CD4-positive, alpha-beta T cell treated with Interleukin-15 for 4 hours (primary cell): ENCODE results near the gene FEM1C.

Experiments used
- DNase-seq: peaks from one replicate; pipeline ENCODE4 v3.0.0-alpha.2; 2020; ENCODE audit warnings: low spot score

Gene FEM1C

DNA sequence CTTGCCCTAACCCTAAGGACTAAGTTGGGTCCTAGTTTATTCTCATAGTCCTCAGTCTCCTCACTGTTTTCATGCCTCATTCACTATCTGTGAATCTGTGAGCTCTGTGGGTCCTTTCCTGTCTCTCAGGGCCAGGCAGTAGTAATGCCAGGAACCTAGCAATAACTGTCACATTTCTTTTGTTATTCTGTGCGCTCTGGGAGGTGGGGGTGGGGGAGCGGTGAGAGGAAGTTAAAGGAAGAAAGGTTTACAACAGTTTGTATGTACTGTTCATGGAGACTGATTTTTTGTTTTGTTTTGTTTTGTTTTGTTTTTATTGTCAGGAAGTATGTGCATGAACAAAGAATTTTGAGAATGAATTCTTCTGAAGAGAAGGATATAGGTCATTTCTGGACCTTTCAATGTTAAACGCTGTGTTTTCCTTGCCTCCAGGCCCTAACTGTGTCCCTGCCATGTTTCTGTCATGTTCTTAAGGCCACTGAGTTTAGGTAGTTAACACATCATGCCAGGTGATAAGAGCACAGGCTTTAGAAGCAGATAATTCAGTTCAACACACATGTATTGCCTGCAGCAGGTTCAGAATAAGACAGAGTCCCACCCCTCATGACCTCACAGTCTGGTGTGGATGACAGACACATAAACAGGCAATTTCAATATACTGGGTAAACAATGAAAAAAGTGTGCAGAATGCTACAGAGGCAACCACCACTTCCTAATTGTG is 13.3 kb upstream of the FEM1C start:
- no peak for DNase-seq

DNA sequence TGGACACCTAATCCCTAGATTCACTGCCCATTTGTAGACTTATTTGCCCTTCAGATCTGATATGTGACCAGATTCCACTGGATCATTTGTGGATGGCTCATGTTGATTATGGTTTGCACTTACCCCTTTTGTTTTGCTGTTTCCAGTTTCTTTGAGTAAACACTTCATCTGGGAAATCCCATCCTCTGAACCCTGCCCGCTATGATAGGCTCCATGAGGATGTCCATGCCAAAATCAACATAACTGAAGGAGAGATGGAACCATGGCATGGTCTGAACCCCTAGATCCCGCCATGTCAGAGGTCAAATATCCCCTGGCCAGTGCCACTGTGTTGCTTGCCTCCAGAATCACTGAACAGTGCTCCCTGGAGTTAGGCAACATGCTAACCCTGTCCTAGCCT is 11.7 kb upstream of the FEM1C start:
- DNase-seq = no peak

DNA sequence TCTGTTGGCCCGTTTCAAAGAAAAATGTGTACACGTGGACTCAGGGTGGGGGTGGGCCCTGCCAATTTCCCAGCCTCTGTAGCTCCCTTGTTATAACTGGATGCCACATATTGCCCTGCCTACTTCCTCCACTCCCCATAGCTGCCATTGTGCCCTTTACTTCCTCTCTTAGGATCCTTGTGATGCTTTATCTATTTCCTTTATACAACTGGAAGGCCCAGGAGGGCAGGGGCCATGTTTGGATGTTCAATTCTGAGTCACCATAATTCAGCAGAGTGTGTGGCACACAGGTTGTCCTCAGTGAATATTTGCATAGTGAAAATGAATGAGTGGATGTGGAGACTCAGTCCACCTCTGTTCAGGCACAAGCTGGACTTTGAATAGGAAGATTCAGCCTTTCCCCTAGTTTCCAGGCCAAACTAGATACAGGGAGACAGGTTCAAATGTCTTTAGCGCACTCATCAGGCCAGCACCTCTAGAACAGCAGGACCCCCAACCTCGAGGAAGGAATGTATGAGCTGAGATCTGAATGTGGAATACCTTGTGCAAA is 10.6 kb upstream of the FEM1C start:
- no peak for DNase-seq

DNA sequence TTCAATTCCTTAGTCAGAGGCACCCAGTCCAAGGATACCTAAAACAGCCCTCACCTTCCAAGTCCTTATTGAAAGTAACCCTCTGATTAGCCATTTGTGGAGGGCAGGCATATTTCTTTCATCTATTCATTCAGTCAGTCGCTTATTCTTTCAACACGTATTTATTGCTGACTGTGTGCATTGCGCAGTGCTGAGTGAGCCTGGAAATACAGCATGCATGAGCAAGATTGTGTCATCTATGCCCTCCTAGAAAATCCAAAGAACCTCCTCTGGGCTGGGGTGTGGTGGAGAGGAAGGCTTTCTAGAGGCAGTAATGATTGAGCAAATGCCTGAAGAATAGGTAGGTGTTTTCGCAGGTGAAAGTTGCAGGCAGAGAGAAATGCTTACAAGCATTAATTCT is 8.5 kb upstream of the FEM1C start:
- DNase-seq = no peak

DNA sequence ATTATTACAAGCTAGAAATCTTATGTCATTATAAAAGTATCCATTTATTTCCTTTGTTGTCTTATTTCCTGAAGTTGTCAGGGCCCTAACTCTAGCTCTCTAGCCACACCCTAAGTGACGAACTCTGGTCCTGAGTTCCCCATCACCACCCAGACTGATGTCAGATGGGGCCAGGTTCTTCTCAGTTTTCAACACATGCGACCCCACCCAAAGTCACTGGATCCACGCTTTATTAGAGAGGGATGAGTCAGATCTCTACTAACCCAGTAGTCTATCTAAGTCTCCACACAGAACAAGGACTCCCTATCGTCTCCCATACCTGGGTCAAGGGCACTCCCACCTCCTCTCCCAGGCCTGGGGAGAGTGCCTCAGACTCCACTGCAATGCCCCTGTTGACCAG is 6.8 kb upstream of the FEM1C start:
- peak; percentile 3 for DNase-seq

DNA sequence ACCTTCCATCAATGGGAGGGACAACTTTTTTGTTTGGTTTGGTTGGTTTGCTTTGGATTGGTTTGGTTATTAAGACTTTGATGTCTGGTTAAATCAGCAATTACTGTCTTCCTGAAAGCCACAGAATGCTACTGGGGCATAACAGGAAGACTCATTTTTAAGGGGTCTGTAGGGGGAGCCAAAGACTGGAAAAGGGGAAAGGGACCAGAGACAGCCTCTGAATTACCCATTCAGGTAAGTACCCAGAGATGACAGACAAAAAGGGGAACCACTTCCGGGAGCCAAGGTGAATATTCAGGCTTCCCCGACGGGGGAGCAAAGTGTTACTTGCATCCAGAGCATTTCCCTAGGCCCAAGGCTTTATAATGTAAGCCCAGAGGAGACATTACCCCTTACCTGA is 4.6 kb upstream of the FEM1C start:
- DNase-seq = peak; percentile 7

DNA sequence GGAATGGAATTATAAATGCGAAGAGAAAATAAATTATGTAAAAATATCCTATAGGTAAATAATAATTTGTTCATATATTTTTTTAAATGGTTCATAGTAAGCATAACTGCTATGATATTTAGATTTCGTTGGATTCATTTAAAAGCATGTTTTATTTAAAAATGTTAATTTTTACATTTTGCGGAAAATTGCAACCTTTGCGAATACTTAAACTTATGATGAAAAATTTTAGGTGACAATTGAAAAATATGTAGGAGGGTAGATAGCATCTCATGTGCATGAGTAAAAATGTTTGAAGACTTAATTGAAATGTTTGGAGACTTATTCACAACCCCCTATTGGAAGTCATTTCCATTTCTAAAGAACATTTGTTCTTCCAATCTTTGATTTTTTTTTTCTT is 4.1 kb upstream of the FEM1C start:
- DNase-seq = no peak

DNA sequence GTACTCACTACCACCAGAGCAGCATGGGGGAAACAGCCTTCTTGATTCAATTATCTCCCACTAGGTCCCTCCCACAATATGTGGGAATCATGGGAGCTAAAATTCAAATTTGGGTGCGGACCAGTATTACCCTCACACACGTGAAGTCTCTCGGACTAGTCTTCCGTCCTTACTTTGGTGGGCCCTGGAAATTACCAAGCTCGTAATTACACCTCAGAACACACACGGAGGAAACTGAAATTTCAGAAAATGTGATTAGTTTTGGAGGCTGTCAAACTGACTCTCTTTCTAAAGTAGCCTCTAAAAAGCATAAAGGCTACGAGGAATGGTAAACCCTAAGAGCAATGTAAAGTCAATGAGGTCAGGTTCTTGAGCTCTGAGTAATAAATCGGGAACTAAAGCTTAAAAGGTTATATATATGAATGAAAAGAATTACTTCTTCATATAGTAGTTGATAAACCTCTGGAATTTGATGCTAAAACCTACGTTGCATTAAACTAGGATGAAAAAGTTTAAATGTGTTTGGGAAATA is 842 bp upstream of the FEM1C start:
- no peak for DNase-seq

DNA sequence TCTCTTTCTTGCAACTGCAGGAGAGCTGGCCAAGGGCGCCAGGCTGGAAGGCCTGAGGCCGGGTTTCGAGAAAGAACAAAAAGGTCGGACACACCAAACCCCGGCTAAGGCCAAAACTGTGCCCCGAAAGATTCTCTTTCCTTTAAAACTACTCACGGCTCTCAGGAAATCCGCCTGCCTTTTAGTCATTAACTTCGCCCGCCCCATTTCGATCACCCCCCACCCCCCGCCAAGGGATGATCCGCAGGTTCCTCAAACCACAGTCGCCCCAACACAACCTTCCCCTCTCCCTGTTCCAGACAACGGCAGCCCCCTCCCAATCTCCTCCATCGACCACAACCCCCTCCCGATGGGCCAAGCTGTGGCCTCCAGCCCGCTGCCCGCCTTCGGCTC is 536 bp downstream of the FEM1C start:
- DNase-seq = peak; percentile 51

DNA sequence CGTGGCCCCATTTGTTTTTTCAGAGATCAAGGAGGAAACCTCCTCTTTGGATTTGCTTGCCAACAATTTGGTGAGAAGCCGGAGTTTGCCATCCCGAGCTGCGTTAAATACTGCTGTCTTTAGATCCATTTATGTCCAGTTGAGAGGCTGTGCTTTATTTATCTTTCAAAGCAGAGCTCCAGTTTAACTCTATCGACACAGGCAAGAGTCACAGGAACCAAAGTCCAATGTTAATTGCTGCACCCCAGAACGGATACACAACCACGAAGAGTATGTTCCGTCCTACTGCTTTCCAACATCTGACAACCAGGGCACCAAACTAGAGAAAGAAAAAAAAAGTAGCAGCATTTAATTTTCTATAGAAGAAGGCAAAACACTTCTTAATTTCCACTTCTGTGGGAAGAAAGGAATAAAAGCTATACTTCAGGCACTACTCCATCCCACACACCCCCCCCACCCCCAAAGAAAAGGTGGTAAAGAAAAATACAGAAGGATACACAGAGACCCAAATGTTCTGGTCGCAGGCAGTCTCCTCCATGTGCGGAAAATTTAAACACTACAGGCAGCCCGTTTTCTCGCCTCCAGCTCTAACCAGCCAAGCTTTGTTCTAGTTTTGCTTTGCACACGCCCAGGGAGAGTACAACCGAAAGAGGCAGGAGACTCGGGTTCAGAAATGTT is 1.1 kb downstream of the FEM1C start:
- no peak for DNase-seq

DNA sequence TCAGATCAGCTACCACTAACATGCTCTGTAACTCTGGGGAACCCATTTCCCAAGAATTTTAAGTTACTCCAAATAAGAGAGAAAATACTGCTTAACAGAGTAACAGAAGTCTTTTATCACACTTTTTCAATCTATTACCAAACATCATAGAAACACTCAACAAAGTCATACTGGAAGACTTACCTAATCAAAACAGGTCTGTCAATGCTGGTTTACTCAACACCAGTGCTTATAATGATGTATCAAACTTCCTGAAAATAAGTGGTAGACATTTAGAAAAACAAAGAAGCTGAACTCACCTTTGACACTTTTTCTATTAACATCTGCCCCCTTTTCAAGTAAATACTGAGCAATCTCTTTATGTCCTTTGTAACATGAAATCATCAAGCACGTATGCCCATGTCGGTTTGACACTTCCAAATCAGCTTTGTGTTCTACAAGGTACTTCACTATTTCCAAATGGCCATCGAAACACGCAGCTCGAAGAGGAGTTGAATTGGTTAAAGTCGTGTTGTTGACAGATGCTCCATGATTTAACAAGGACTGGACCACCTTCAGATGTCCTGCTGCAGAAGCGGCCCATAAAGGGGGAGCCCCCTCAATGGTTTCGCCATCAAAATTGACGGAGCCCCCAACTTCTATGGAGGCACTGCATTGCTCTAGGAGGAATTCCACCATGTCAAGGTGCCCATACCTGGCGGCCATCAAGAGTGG is 1.8 kb downstream of the FEM1C start:
- DNase-seq = no peak

DNA sequence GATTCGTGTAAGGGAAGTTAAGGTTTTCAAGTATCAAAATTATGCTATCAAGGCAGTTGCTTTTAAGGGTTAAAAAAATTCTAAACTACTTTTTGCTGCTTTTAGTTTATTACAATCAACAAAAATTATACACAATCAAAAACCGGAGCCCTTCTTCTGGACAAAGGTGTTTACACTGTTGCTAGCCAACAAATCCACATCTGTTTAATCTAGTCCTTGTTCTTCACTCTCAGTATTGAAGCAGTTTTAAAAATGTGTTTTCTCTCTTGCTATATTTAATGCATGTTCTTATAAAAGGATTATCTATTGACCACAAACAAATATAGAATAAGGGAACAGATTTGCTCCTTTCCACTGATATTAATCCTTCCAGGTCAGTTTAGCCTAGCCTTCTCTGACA is 2.5 kb downstream of the FEM1C start:
- no peak for DNase-seq

DNA sequence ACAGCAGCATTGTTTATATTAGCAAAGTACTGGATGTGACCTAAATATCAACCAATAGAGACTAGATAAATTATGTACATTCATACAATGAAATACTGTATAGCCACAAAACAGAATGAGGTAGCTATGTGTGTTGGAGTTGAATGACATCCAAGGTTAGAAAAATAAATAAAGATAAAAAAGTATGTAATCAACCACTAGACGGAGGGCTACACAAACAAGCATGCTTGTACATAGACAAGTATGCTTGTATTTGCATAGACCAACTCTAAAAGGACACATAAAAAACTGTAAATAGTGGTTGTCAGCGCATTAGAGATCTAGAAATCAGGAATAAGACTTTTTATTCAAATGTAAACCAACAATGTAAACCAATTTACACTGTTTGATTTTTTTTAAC is 3.0 kb downstream of the FEM1C start:
- no peak for DNase-seq

DNA sequence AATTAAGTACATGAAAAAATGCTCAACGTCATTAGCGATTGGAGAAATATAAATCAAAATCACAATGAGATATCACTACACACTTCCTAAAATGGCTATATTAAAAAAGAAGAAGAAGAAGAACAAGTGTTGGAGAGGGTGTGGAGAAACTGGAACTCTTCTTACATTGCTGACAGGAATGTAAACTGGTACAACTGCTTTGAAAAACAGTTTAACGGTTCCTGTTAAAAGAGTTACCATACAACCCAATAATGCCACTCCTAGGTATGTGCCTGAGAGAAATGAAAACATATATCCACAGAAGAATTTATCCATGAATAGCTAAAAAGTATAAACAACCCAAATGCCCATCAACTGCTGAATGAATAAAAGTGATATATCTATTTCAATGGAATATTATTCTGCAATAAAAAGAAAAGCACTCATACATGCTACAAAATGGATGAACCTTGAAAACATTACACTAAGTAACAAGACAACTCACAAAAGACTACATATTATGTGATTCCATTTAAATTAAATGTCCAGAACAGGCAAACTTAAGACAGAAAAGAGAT is 9.0 kb downstream of the FEM1C start:
- no peak for DNase-seq

DNA sequence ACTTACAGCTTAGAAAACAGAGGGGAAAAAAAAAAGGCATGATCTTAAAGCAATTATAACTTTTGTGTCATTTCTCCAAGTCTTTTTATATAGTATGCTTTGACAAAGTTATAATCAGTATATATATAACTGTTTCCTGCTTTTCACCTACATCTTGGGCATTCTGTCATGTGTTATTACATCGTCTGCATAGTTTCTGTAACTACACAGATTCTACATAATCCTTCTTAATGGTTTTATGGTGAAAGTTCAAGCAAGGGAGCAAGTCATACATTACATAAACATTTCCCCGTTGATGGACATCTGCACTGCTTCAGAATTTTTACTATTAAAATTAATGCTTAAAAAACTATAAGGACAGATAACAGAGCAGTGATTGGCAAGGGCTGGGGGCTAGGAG is 12.1 kb downstream of the FEM1C start:
- no peak for DNase-seq

DNA sequence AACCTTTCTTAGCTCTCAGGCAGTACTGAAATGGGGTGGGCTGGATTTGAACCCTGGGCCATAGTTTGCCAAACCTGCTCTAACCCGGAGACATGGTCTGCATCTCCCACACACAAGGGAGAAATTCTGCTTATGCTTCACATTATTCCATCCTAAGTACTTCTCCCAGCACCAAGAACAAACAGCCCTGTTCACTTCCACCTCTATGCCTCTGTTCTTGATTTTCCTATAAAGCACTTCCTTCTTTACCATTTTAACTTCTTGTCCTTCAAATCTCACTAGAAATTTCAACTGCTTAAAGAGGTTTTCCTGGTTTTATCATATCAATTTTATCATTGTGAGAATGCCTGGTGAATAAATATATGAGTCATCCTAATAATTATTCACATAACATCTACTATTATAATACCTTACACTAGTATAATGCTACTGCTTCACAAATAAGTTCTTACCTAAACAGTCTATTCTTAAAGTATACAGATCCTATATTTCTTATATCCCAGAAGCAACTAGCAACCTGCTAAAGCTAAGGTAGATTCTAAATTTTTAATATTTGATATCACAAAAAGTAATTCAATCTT is 12.7 kb downstream of the FEM1C start:
- DNase-seq = no peak

DNA sequence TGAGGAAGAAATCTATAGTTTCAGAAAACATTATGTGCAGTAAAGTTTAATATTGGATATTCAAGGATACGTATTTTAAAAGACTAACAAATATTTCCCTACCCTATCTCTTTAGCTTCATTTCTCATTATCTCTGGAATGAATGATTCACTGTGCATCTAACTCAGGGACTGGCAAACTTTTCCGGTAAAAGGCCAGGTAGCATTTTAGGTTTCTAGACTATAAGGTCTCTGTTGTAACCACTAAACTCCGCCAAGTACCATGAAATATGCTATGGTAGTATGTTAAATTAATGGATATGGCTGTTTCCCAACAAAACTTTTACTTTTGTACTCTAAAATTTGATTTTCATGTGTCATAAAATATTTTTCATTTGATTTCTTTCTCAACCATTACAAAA is 13.2 kb downstream of the FEM1C start:
- DNase-seq = no peak

DNA sequence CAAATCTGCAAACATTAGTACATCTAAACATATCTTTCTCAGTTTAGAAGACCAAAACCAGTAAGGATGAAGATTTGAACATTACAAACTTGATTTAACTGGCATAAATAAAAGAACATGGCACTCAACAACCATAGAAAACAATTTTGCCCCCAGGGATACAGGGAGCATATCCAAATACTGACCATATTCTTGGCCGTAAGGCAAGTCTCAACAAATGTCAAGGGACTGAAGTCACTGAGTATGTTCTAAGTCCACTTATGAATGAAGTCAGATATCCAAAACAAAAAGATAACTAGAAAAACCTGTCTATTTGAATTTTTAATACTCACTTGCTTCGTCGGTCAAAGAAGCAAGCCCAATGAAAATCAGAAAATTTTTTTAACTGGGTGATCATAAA is 14.1 kb downstream of the FEM1C start:
- no peak for DNase-seq

DNA sequence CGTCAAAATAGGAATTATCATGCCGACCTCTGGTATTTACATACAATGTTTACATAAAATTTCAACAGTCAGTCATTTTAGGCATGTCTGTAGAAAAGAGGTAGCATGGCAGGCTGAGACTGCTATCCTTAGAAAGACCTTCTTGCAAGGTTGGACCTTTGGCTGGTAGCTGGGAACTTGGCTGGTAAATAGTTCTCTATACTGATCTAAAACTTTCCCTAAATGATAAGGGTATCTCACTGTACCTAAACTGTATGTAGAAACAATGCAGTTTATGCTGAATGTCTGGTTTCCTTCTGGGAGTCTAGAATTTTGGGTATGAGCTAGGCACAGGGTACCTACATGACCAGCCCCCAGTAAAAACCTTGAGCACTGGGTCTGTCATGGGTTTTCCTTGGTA is 18.0 kb downstream of the FEM1C start:
- no peak for DNase-seq

DNA sequence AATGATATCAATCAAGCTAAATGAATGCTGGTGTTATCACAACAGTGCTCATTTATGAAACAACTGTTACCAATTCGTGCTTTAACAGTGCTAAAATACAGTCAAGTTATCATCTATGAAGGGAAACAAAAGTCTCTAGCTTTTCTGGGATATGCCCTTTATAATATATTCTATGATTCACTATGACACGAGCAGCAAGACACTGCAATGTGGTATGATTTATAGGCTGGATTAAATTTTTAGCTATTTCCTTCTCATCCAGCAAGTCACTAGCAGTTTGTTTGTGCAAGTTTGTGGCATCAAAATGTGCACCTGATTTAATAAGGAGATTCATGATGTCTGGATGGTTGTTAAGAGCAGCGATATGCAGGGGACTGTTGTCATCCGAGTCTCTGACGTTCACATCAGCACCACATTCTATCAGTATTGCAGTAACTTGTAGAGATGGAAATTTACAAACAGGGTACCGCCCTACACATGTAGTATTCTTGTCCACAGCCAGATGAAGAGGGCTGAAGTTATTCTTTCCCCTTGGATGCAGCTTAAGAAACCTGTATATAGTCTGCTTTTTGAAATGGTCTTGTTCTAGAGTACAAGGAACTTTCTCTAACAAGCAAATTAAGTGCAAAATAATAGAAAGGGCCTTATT is 20.3 kb downstream of the FEM1C start:
- no peak for DNase-seq

DNA sequence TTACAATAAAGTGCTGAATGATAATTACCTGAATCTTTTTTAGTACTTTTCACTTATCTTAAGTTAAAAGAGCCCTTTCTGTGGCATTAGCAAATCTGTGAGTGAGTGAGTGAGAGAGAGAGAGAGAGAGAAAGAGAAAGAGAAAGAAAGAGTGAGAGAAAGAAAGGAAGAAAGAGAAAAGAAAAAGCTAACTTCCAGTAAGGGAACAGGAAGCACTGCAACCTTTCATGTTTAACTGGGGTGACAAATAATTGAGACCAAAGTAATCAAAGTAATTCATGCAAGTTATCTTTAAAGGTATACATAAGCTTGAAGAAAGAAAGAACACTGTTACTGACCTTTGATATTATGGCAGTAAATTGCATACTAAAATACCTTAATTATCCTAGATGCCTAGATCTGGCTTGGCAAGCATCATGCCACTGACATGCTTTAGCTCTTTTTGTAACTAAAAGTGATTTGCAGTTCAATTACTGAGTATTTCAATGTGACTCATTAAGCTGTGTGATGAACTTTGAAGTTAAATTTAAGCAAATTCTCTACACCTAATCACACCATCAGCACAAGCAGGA is 21.7 kb downstream of the FEM1C start:
- DNase-seq = no peak
